RPMI8226 (cell line): ENCODE results near the gene SH3BP1.

Source experiments
- DNase-seq: peaks from one replicate; pipeline ENCODE4 v3.0.0-alpha.2; 2015

Gene SH3BP1

DNA sequence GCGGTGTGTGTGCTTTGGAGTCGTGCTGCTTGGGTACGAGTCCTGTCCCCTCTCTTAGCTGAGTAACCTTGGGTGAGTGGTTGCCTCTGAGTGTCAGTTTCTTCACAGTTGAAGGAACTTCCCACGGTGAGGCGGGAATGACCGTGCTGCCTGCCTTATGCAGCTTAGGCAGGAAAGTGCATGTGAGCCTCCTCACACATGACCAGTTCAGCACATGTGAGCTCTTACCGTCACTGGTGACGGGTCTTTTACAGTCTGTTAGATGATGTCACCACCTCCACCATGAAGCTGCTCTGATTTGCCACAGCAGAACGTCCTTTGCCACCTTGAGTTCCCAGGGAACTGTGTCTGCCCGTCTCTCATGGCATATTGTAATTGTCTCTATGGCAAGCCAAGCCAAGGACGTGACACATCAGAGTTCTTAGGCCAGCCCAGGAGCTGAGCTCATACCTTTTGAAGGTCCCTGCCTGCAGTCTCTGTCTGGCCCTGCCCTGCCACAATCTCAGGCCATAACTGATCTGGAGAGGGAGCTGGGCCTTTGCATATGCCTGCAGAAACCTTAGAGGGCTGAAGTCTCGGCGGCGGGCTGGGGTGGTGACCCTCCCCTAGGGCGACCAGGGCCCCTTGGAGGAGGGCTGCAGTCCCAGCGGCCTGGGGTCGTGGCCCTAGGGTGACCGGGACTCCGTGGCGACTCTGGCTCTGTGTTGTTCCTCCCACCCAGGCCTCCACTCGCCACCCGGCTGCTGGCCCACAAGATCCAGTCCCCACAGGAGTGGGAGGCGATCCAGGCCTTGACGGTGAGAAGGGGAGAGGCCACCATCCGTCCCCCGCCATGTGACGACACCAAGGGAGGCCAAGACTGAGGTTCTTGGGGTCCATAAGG lies 23.0 kb upstream of the SH3BP1 start:
- no peak for DNase-seq

DNA sequence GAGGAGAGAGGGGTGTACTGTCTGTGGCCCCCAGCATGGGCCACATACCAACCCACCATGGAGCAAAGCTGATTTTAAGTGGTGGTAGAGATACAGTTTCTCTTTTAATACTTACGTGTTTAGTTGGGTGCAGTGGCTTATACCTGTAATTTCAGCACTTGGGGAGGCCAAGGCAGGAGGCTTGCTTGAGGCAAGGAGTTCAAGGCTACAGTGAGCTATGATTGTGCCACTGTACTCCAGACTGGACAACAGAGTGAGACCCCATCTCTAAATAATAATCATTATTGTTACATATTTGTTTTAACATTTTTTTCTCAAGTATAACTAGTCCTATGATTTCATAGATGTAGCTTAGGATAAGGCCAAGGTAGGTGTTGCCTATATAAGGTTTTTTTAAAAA lies 22.0 kb upstream of the SH3BP1 start:
- no peak for DNase-seq

- no peak for DNase-seq
Measured at GRCh38 chr22:37618072-37618656, 21.3 kb upstream of the SH3BP1 start.

DNA sequence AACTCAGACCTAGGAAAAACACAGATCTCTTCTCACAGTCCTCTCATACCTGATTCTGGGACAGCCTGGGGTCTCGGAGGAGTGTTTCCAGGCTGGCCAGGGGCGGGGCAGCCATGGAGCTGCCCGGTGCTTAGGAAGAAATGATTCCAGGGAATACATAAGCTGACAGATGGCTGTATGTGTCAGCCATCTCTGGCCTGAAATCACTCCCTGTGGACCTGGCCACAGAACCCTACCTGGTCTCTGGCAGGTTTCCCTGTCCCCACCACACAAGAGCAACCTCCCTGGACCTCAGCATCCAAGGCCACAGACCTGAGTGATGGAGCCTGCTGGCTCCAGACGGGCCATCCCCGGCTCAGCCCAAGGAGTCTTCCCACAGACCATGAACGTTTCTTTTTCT lies 20.8 kb upstream of the SH3BP1 start:
- DNase-seq: no peak

- no peak for DNase-seq
Measured at GRCh38 chr22:37619991-37620390, 19.5 kb upstream of the SH3BP1 start.

- DNase-seq: no peak
Measured at GRCh38 chr22:37621352-37621860, 18.1 kb upstream of the SH3BP1 start.

DNA sequence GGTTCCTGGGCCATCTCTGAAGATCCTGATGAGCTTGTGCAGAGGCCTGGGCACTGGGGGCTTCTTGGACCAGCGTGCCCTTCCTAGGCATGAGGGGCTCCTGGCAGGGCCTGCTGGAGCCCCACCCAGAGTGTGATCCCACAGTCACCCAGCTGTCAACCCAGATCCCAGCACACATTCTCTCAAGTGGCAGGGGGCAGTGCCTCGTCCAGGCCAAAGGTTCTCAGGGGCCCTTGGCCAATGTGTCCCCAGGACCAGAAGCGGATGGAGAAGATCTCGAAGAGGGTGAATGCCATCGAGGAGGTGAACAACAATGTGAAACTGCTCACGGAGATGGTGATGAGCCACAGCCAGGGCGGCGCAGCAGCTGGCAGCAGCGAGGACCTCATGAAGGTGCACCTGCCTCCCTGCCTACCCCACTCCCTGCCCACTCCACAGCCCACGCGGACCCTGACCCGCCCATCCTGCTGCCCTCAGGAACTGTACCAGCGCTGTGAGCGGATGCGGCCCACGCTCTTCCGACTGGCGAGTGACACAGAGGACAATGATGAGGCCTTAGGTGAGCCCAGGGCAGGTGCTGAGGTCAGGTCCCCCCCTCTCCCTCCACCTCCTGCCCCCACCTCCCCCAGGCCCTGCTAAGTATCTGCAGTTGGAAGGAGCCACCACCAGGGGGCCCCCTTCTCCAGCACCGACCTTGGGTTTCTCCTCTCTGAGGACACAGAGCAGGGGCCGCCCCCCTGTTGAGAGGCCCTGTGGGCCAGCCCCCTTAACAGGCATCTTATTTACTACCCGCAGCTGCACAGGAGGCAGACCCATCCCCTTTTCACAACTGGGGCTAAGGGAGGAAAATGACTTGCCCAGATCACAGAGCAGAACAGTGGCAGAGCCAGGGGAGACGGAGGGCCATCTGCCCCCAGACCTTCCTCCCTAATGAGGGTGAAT lies 16.1 kb upstream of the SH3BP1 start:
- DNase-seq: peak; percentile 64

DNA sequence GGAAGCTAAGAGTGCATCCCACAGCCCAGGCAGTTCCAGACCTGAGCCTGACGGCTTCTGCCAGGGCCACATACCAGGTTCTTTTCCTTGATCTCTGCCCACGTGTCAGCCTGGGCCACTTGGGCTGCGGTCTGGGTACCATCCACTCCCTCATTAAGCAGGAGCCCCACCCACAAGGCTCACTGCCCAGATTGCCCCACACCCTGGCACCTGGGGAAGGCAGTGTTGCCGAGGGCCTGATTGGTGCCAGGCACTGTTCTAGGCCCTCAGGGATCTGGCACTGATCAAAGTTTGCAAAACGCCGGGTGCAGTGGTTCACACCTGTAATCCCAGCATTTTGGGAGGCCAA lies 15.5 kb upstream of the SH3BP1 start:
- DNase-seq: no peak

GRCh38 chr22:37624876-37625275 lies 14.6 kb upstream of the SH3BP1 start:
- DNase-seq: no peak

GRCh38 chr22:37625737-37626136 lies 13.7 kb upstream of the SH3BP1 start:
- no peak for DNase-seq

DNA sequence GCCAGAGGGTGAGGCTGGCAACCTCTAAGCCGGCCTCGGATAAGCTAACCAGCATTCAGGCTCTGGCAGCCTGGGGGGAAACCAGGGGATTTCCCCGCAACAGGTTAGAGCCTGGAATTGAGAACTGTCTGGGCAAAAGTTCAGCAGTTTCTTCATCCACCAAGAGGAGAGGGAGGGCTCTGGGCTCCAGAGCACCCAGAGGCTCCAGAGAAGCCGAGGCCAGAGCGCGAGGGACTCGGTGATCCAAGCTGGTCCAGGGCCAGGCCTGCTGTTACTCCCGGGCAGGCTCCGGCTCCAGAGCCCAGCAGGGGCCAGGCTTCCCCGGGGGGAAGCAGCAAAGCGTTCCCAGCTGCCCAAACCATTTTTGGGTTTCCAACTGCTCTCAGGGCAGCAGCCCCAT lies 13.3 kb upstream of the SH3BP1 start:
- no peak for DNase-seq

- DNase-seq: no peak
Measured at GRCh38 chr22:37626556-37627075, 12.9 kb upstream of the SH3BP1 start.

- no peak for DNase-seq
Measured at GRCh38 chr22:37627121-37627520, 12.3 kb upstream of the SH3BP1 start.

GRCh38 chr22:37627545-37627944 lies 11.9 kb upstream of the SH3BP1 start:
- DNase-seq: peak; percentile 28

DNA sequence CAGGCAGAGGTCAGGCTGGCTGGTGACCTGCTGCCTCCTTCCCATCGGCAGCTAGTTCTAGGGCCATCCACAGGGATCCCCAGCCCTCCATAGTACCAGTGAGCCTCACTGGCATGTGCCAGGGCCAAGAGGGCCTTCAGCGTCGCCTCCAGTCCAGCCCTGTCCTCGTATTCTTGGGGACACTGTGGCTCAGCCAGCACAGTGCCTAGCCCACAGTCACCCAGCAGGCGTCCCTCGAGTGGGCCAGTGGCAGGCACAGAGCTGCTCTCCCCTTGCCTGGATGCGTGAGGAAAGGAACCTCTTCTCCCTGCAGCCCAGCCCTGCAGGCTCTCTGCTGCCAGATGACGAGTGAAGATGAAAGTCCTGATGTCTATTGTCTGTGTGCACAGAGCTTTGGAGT lies 10.6 kb upstream of the SH3BP1 start:
- DNase-seq: no peak

DNA sequence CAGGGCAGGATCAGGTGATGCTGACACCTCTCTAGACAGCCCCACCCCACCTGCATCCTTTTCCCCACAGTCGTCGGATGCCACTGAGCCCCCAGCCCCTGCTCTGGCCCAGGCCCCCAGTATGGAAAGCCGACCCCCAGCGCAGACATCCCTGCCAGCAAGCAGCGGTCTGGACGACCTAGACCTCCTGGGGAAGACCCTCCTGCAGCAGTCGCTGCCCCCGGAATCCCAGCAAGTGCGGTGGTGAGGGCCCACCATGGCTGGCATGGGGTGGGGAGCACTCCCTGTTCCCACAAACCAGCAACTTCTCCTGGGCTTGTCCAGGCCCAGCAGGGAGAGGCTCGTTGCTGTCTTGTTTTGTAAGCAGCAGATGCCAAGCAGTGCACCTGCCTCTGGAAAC lies 9.5 kb upstream of the SH3BP1 start:
- DNase-seq: no peak

- no peak for DNase-seq
Measured at GRCh38 chr22:37630839-37631435, 8.5 kb upstream of the SH3BP1 start.

DNA sequence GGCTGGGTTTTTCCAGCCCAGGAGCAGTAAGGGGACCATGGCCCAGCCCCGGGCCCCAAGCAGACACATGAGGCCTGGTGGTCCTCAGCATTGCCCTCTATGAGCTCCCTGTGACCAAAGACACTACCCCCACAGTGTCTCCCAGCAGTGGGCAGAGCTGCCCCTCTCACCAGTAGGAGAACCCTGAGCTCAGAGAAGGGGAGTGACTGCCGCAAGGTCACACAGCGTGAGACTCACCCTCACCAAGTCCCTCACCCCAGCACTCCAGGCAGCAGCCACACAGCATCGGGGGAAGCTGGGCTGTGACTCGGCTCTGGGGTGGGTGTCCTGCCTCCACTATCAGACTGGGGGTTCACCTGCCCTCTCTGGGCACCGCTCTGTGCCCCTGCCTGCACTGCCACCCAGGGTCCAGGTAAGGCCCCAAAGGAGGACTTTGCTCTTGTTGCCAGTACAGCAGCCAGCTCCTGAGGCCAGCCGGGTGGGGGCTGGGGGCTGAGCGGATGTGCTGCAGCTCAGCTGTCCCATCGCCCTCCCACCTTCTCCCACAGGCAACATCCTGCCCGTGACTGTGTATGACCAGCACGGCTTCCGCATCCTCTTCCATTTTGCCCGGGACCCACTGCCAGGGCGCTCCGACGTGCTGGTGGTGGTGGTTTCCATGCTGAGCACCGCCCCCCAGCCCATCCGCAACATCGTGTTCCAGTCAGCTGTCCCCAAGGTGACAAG lies 7.9 kb upstream of the SH3BP1 start:
- DNase-seq: no peak

DNA sequence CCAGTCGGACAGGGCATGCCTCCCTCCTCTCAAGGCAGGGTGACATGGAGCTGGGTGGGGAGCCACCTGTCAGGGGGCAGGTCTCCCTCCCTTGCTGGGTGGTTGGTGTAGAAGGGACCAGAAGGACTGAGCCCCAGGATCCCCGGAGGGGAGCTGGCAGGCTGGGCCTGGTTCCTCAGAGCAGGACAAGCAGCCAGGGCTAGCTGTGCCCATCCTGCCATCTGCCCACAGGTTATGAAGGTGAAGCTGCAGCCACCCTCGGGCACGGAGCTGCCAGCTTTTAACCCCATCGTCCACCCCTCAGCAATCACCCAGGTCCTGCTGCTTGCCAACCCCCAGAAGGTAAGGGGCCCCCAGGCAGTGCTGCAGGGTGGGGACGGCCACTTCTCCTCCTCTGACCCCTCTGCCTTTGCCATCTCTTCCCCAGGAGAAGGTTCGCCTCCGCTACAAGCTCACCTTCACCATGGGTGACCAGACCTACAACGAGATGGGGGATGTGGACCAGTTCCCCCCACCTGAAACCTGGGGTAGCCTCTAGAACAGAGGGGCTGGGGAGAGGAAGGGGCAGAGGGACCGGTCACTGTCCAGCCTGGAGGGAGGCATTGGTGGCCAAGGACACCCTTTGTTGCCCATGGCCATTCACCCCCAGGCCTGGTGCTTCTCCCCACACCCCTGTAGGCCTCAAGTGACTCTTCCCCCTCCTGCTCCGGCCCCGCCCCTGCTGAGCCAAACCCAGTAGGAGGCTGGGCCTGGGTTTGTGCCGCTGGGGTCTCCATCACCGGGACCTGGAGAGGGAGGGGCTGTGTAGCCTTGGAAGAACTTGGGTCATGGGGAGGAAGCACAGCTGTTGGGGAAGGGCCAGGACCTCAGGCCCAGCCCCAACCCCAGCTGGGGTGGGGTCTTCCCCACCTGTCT lies 7.0 kb upstream of the SH3BP1 start:
- no peak for DNase-seq

DNA sequence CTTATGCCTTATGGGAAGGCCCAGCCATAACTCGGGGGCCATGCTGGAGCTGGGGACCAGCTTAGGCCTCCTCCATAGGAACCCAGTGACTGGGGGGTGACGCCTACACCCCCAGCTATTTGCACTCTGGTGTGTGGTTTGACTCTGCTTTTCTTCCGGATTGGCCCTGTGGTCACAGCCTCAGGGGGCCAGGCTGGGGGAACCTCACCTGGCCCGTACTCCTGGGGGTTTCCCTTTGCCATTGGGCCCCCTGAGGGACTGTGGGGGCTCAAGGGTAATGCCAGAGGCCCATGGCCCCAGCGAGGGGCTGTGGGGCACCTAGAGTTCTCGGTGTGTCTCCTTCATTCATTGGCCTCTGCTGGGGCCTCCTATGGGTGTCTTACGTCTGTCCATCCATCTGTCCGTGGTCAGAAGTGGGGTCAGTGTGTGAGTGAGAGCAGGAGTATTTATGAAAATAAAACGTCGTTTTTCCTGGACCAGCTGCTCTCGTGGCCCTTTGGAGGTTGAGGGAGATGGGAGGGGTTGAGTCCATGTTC lies 6.3 kb upstream of the SH3BP1 start:
- no peak for DNase-seq
